K562 (cell line): ENCODE results near the gene FBXO28. TPM values are rescaled to one million over a fixed set of nuclear protein-coding genes. Genes with fewer than 3 reads are reported as not detected.
"Not testable (repeated sequence)": the region's sequence is repeated elsewhere in the genome, so short reads cannot be mapped to it uniquely, and the experiment has no call there.

Experiments
- ATAC-seq: fragments of 200-7000 bp; cut with Tn5 transposase; 3 replicates; pipeline ENCODE4 v1.9.1; 2020; ENCODE audit warnings: moderate library complexity
- BruUV-seq: library from RNA; stranded (reverse); fragments of 400-500 nt; replicated peaks from 2 replicates; lab custom pipeline; 2021; lab: Mats Ljungman, UMichigan
- CTCF ChIA-PET: fragments of 300-600 bp; formaldehyde crosslinking; extraction: SDS; loops from one replicate; lab custom pipeline; 2021; ENCODE audit warnings: low intra/inter-chr PET ratio; lab: Yijun Ruan, JAX
- POLR2A ChIA-PET: fragments of 300-600, 350-650 bp; sonication (Branson Sonifier 250); formaldehyde crosslinking; extraction: SDS; loops from one replicate; lab custom pipeline; 2021; ENCODE audit warnings: antibody characterized with exemption, inconsistent platforms; lab: Yijun Ruan, JAX
- DNase-seq, 4 experiments: peaks; one replicate each; pipeline versions ENCODE4 v3.0.0 to v3.0.0-alpha.2; 2011 to 2018; ENCODE audit warnings: low spot score in 3 of 4, mixed read lengths in 3 of 4; ENCODE audit errors: extremely low read depth in 1 of 4
- FAIRE-seq: peaks from 2 replicates; lab custom pipeline; 2011; peaks lifted over from hg19 to GRCh38; lab: Jason Lieb, UNC
- H2AFZ ChIP-seq: 2 replicates; pipeline ENCODE4 v1.6.0; 2011; ENCODE audit warnings: low read depth, low read length, control low read depth, inconsistent platforms
- H3K27ac ChIP-seq: fragments of 200-600 bp; 3 replicates; pipeline ENCODE4 v1.8.0; 2011; ENCODE audit warnings: low read depth, mild to moderate bottlenecking, control low read depth, inconsistent platforms, low read length, moderate library complexity, mixed read lengths; ENCODE audit errors: extremely low read depth
- H3K27me3 ChIP-seq, 2 experiments: fragments of 300-600 bp in 1 of 2; 2 replicates in 1 of 2; 3 replicates in 1 of 2; pipeline versions ENCODE4 v1.6.0 to v1.8.0; 2011; ENCODE audit warnings: inconsistent platforms in 2 of 2, low read length in 2 of 2, mild to moderate bottlenecking in 1 of 2, mixed read lengths in 1 of 2, moderate library complexity in 1 of 2; ENCODE audit not compliant: control insufficient read depth in 2 of 2, insufficient read depth in 2 of 2
- H3K36me3 ChIP-seq: fragments of 300-600 bp; 3 replicates; pipeline ENCODE4 v1.8.0; 2011; ENCODE audit warnings: mild to moderate bottlenecking, low read length, inconsistent platforms; ENCODE audit not compliant: control insufficient read depth, insufficient read depth
- H3K4me1 ChIP-seq, 2 experiments: fragments of 200-600 bp in 1 of 2; replicated peaks in 1 of 2; 2 replicates in 1 of 2; 3 replicates in 1 of 2; pipeline versions ENCODE4 v1.5.1 to v1.8.0; 2011; ENCODE audit warnings: inconsistent platforms in 2 of 2, low read length in 2 of 2, mild to moderate bottlenecking in 1 of 2, mixed read lengths in 1 of 2, moderate library complexity in 1 of 2; ENCODE audit not compliant: control insufficient read depth in 2 of 2, insufficient read depth in 2 of 2
- H3K4me2 ChIP-seq: 2 replicates; pipeline ENCODE4 v1.6.1; 2011; ENCODE audit warnings: low read length, control low read depth, inconsistent platforms, mixed read lengths; ENCODE audit not compliant: insufficient read depth
- H3K4me3 ChIP-seq: fragments of 200-600 bp; sonication (generic), shearing (Covaris generic); 2 replicates; pipeline ENCODE4 v1.5.1; 2016; ENCODE audit warnings: control low read depth, inconsistent platforms
- H3K79me2 ChIP-seq: fragments of 200-600 bp; 3 replicates; pipeline ENCODE4 v1.8.0; 2011; ENCODE audit warnings: low read length, inconsistent platforms; ENCODE audit not compliant: control insufficient read depth, insufficient read depth
- H3K9ac ChIP-seq, 2 experiments: 2 replicates each; pipeline versions ENCODE4 v1.6.0 to v1.6.1; 2011; ENCODE audit warnings: low read depth in 2 of 2, low read length in 2 of 2, control low read depth in 1 of 2, inconsistent platforms in 1 of 2, mild to moderate bottlenecking in 1 of 2, mixed read lengths in 1 of 2; ENCODE audit not compliant: insufficient read depth in 1 of 2
- H3K9me1 ChIP-seq: one replicate; pipeline ENCODE4 v1.6.0; 2011; ENCODE audit warnings: inconsistent platforms, mild to moderate bottlenecking, low read length, moderate library complexity; ENCODE audit not compliant: control insufficient read depth, insufficient read depth
- H3K9me3 ChIP-seq: replicated peaks from 2 replicates; pipeline ENCODE4 v1.5.1; 2011; ENCODE audit warnings: low read depth, low read length, inconsistent platforms; ENCODE audit not compliant: control insufficient read depth, insufficient read depth
- H4K20me1 ChIP-seq: replicated peaks from 2 replicates; pipeline ENCODE4 v1.6.1; 2011; ENCODE audit warnings: low read length, inconsistent platforms, mixed read lengths; ENCODE audit not compliant: control insufficient read depth, insufficient read depth
- WGBS: fragments of 100-300 bp; shearing (Covaris generic); methylation state at CpG from one replicate; pipeline ENCODE4 v1.1.6; 2016; ENCODE audit warnings: low coverage, mixed read lengths; ENCODE audit not compliant: insufficient coverage; ENCODE audit errors: missing lambda C conversion rate; 5-methylcytosine and 5-hydroxymethylcytosine counted together
- in situ Hi-C: fragments of 300-500 bp; cut with MboI; formaldehyde crosslinking; loops from 4 replicates; pipeline ENCODE4 v1.15.0; 2018; ENCODE audit warnings: inconsistent platforms, mixed read lengths
- intact Hi-C: fragments of 100-400 bp; cut with micrococcal nuclease; formaldehyde crosslinking; loops from 2 replicates; pipeline ENCODE4 v1.14.2; 2022
- polyA plus RNA-seq, 8 experiments: library from polyadenylated mRNA; depleted of rRNA in 4 of 8; stranded (reverse) in 5 of 8; unstranded in 3 of 8; fragments of >200 nt; fragmentation: Nextera tagmentation in 2 of 8; fragmentation: Illumina TruSeq in 1 of 8; extraction: Ambion mirVana in 2 of 8; extraction: Trizol in 1 of 8; gene quantifications; 2 replicates each; pipeline versions ENCODE4 v1.2.1 to v1.2.3, GENCODE V29; 2011 to 2014; ENCODE audit warnings: inconsistent platforms in 1 of 8, missing spikeins in 1 of 8
- total RNA-seq, 7 experiments: library from RNA; depleted of rRNA in 6 of 7; stranded (reverse); fragments of >200 nt in 6 of 7; fragmentation: Illumina TruSeq in 2 of 7; extraction: Trizol in 2 of 7; gene quantifications; 2 replicates each; pipeline versions ENCODE4 v1.2.1 to v1.2.3, GENCODE V29; 2011 to 2021; ENCODE audit warnings: low replicate concordance in 1 of 7
- TF ChIP-seq, protein P1 (sequence below): sonication (generic); formaldehyde crosslinking; IDR thresholded peaks from 2 replicates; pipeline ENCODE4 v1.9.0; 2022; ENCODE audit warnings: mild to moderate bottlenecking, missing genetic modification reagents
- TF ChIP-seq, protein P2 (sequence below): sonication (generic); formaldehyde crosslinking; IDR thresholded peaks from 2 replicates; pipeline ENCODE4 v1.8.0; 2022; ENCODE audit warnings: mild to moderate bottlenecking, missing genetic modification reagents
- TF ChIP-seq, protein P3 (sequence below): fragments of 450-650 bp; IDR thresholded peaks from 2 replicates; pipeline ENCODE4 v1.6.1; 2018; ENCODE audit not compliant: partially characterized antibody

Gene FBXO28
- total and polyA plus RNA-seq, 9 of the 15 experiments (the other 6 are each of a cell fraction or from before 2014, with no cell fraction given): 4.1 to 34.8 (median 25.3) TPM

DNA sequence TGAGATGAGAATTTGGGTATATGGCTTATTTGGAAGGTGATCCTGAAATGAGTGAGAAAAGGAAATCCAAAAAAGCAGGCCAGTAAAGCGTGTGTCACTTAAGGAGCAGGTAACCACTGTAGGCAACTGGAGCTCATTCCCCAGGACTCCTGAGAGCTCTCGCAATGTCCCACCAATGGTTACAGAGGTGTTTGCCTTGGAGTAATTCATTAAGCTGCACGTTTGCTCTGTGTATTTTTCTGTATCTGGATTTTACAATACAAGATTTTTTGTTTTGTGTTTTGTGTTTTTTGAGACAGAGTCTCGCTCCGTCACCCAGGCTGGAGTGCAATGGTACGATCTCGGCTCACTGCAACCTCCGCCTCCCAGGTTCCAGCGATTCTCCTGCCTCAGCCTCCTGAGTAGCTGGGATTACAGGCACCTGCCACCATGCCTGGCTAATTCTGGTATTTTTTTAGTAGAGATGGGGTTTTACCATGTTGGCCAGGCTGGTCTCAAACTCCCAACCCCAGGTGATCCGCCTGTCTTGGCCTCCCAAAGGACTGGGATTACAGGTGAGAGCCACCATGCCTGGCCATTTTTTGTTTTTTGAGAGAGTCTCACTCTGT lies 92.1 kb downstream of the FBXO28 start:
- peak; percentile 6 for FAIRE-seq
- TF ChIP-seq, protein P1, sequence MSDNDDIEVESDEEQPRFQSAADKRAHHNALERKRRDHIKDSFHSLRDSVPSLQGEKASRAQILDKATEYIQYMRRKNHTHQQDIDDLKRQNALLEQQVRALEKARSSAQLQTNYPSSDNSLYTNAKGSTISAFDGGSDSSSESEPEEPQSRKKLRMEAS: 0 out of 2 replicates have a peak, but pooled peaks have one; percentile 16
- TF ChIP-seq, protein P2, sequence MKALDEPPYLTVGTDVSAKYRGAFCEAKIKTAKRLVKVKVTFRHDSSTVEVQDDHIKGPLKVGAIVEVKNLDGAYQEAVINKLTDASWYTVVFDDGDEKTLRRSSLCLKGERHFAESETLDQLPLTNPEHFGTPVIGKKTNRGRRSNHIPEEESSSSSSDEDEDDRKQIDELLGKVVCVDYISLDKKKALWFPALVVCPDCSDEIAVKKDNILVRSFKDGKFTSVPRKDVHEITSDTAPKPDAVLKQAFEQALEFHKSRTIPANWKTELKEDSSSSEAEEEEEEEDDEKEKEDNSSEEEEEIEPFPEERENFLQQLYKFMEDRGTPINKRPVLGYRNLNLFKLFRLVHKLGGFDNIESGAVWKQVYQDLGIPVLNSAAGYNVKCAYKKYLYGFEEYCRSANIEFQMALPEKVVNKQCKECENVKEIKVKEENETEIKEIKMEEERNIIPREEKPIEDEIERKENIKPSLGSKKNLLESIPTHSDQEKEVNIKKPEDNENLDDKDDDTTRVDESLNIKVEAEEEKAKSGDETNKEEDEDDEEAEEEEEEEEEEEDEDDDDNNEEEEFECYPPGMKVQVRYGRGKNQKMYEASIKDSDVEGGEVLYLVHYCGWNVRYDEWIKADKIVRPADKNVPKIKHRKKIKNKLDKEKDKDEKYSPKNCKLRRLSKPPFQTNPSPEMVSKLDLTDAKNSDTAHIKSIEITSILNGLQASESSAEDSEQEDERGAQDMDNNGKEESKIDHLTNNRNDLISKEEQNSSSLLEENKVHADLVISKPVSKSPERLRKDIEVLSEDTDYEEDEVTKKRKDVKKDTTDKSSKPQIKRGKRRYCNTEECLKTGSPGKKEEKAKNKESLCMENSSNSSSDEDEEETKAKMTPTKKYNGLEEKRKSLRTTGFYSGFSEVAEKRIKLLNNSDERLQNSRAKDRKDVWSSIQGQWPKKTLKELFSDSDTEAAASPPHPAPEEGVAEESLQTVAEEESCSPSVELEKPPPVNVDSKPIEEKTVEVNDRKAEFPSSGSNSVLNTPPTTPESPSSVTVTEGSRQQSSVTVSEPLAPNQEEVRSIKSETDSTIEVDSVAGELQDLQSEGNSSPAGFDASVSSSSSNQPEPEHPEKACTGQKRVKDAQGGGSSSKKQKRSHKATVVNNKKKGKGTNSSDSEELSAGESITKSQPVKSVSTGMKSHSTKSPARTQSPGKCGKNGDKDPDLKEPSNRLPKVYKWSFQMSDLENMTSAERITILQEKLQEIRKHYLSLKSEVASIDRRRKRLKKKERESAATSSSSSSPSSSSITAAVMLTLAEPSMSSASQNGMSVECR: 0 out of 2 replicates have a peak, but pooled peaks have one; percentile 32
- TF ChIP-seq, protein P3, sequence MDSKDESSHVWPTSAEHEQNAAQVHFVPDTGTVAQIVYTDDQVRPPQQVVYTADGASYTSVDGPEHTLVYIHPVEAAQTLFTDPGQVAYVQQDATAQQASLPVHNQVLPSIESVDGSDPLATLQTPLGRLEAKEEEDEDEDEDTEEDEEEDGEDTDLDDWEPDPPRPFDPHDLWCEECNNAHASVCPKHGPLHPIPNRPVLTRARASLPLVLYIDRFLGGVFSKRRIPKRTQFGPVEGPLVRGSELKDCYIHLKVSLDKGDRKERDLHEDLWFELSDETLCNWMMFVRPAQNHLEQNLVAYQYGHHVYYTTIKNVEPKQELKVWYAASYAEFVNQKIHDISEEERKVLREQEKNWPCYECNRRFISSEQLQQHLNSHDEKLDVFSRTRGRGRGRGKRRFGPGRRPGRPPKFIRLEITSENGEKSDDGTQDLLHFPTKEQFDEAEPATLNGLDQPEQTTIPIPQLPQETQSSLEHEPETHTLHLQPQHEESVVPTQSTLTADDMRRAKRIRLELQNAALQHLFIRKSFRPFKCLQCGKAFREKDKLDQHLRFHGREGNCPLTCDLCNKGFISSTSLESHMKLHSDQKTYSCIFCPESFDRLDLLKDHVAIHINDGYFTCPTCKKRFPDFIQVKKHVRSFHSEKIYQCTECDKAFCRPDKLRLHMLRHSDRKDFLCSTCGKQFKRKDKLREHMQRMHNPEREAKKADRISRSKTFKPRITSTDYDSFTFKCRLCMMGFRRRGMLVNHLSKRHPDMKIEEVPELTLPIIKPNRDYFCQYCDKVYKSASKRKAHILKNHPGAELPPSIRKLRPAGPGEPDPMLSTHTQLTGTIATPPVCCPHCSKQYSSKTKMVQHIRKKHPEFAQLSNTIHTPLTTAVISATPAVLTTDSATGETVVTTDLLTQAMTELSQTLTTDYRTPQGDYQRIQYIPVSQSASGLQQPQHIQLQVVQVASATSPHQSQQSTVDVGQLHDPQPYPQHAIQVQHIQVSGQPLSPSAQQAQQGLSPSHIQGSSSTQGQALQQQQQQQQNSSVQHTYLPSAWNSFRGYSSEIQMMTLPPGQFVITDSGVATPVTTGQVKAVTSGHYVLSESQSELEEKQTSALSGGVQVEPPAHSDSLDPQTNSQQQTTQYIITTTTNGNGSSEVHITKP: peak; percentile 60
- Histone ChIP-seq H2AFZ (peak overlapping the region; percentile 81), H3K4me2 (peak overlapping the region; percentile 79; the same call in 1 of the 2 replicates), H3K27ac (peak overlapping the region; percentile 56; the same call in 2 of the 3 replicates), H3K9ac (0 out of 4 replicates have a peak overlapping the region, but pooled peaks of 1 of the 2 experiments have one; percentile 31), H3K4me1 (peaks cover 4 to 13% of the 10 kb centered on the region in 2 experiments; a peak in 4 of 5 replicates)
- WGBS: 67% methylated on average over 6 of the region's 10 CpGs
- H3K4me3 ChIP-seq, H3K36me3 ChIP-seq, ATAC-seq, H3K27me3 ChIP-seq, H4K20me1 ChIP-seq, H3K9me3 ChIP-seq, H3K9me1 ChIP-seq, intact Hi-C loops, H3K79me2 ChIP-seq, CTCF ChIA-PET, DNase-seq, BruUV-seq, in situ Hi-C loops: not testable (repeated sequence)
- POLR2A ChIA-PET: interaction anchor here (0.8 to 2.1 kb wide), 5 partner anchors 13 to 49 kb away, joined by 3 to 6 read pairs (median 4); partner anchors contain the start of gene DEGS1
